GM19099 (cell line): ENCODE results near the gene ZFHX3.

Experiments
- POLR2A ChIP-seq: IDR thresholded peaks from 3 replicates; pipeline ENCODE4 v1.6.1; 2011; ENCODE audit warnings: low read depth; ENCODE audit not compliant: insufficient read length; ENCODE audit errors: extremely low read depth

The ZFHX3 gene

GRCh38 chr16:73052576-73052975 lies 4.6 kb upstream of the ZFHX3 start:
- no peak for TF ChIP-seq POLR2A

- TF ChIP-seq POLR2A = no peak
Measured at GRCh38 chr16:73051961-73052360, 4.0 kb upstream of the ZFHX3 start.

- TF ChIP-seq POLR2A = no peak
Measured at GRCh38 chr16:73051226-73051625, 3.3 kb upstream of the ZFHX3 start.

GRCh38 chr16:73050201-73051099 lies 2.5 kb upstream of the ZFHX3 start:
- TF ChIP-seq POLR2A = no peak

GRCh38 chr16:73049511-73049910 lies 1.6 kb upstream of the ZFHX3 start:
- no peak for TF ChIP-seq POLR2A

- no peak for TF ChIP-seq POLR2A
Measured at GRCh38 chr16:73049091-73049490, 1.2 kb upstream of the ZFHX3 start.

- TF ChIP-seq POLR2A = no peak
Measured at GRCh38 chr16:73048292-73049080, 558 bp upstream of the ZFHX3 start.

GRCh38 chr16:73047221-73047535 lies 750 bp downstream of the ZFHX3 start:
- TF ChIP-seq POLR2A = no peak

- no peak for TF ChIP-seq POLR2A
Measured at GRCh38 chr16:73046849-73047214, 1.1 kb downstream of the ZFHX3 start.

GRCh38 chr16:73046202-73046848 lies 1.6 kb downstream of the ZFHX3 start:
- no peak for TF ChIP-seq POLR2A

GRCh38 chr16:73043828-73044467 lies 4.0 kb downstream of the ZFHX3 start:
- TF ChIP-seq POLR2A = no peak

GRCh38 chr16:73042807-73043206 lies 5.1 kb downstream of the ZFHX3 start:
- TF ChIP-seq POLR2A = no peak

- no peak for TF ChIP-seq POLR2A
Measured at GRCh38 chr16:73041676-73042075, 6.3 kb downstream of the ZFHX3 start.

- TF ChIP-seq POLR2A = no peak
Measured at GRCh38 chr16:73040735-73041402, 7.1 kb downstream of the ZFHX3 start.

GRCh38 chr16:73040136-73040535 lies 7.8 kb downstream of the ZFHX3 start:
- TF ChIP-seq POLR2A = no peak
